Stomach (tissue), 9 donors: ENCODE results near the gene TENT4B. TPM values are rescaled to one million over a fixed set of nuclear protein-coding genes. Genes with fewer than 3 reads are reported as not detected.

ENCODE experiments used
- DNase-seq, 2 donors: peaks; one replicate each; pipeline versions ENCODE4 v3.0.0 to v3.0.0-alpha.2; 2013 to 2019
- H3K27ac ChIP-seq, 5 donors: fragments of 200-600 bp in 4 of 5; sonication (generic) in 4 of 5; one replicate each; pipeline ENCODE4 v1.5.1; 2013 to 2019; ENCODE audit warnings: mild to moderate bottlenecking in 1 of 5, moderate library complexity in 1 of 5
- H3K27me3 ChIP-seq, 3 donors: fragments of 200-600 bp; sonication (generic); one replicate each; pipeline ENCODE4 v1.5.1; 2017 to 2019; ENCODE audit warnings: mixed run types in 1 of 3
- H3K36me3 ChIP-seq, 4 donors: fragments of 200-600 bp; sonication (generic); 1 replicate in 3 of 4; 2 replicates in 1 of 4; pipeline ENCODE4 v1.5.1; 2016 to 2019
- H3K4me1 ChIP-seq, 4 donors: fragments of 200-600 bp; sonication (generic); one replicate each; pipeline ENCODE4 v1.5.1; 2016 to 2019
- H3K4me3 ChIP-seq, 4 donors: fragments of 200-600 bp; sonication (generic) in 3 of 4; one replicate each; pipeline ENCODE4 v1.5.1; 2016 to 2019; ENCODE audit warnings: mild to moderate bottlenecking in 1 of 4
- H3K9me3 ChIP-seq, 4 donors: fragments of 200-600 bp; sonication (generic); one replicate each; pipeline ENCODE4 v1.5.1; 2016 to 2019
- EP300 ChIP-seq: sonication (generic); formaldehyde crosslinking; IDR thresholded peaks from one replicate; pipeline ENCODE4 v1.6.1; 2017; ENCODE audit warnings: antibody characterized with exemption
- POLR2A ChIP-seq, 4 donors: fragments of 450-650 bp; IDR thresholded peaks; one replicate each; pipeline ENCODE4 v1.6.1; 2016; ENCODE audit warnings: antibody characterized with exemption in 4 of 4, control low read depth in 2 of 4, mild to moderate bottlenecking in 1 of 4, moderate library complexity in 1 of 4
- POLR2AphosphoS5 ChIP-seq, 3 donors: sonication (generic); formaldehyde crosslinking; IDR thresholded peaks; one replicate each; pipeline ENCODE4 v1.6.1; 2016; ENCODE audit warnings: antibody characterized with exemption in 3 of 3
- WGBS, 5 donors: extraction: QIAGEN DNeasy Blood & Tissue Kit in 3 of 5; methylation state at CpG; one replicate each; pipeline versions ENCODE4 v1.1.5 to v1.1.7; 2013 to 2018; 5-methylcytosine and 5-hydroxymethylcytosine counted together
- intact Hi-C: fragments of 100-400 bp; cut with DNase I; formaldehyde crosslinking; loops from one replicate; pipeline ENCODE4 v1.15.1; 2023; ENCODE audit warnings: low total_unique reads
- polyA plus RNA-seq, 3 donors: library from polyadenylated mRNA; stranded (reverse); fragments of 200-250 nt; gene quantifications; one replicate each; pipeline ENCODE4 v1.2.3, GENCODE V29; 2013
- total RNA-seq, 5 donors: library from RNA; depleted of rRNA; stranded (reverse); fragments of >200 nt; gene quantifications; one replicate each; pipeline versions ENCODE4 v1.1.0 to v1.2.3, GENCODE V29; 2014 to 2016
- TF ChIP-seq, protein P1 (sequence below), 7 experiments: fragments of 450-650 bp in 4 of 7; fragments of 200-600 bp in 3 of 7; sonication (generic) in 3 of 7; IDR thresholded peaks; one replicate each; pipeline ENCODE4 v1.5.1; 2016 to 2019; ENCODE audit warnings: antibody characterized with exemption in 7 of 7, control low read depth in 2 of 7, mild to moderate bottlenecking in 1 of 7
- donor health status: healthy with polysubstance abuse.
- donor health status: Bipolar disorder and iron deficiency.
- donor health status: healthy.

TENT4B gene
- total and polyA plus RNA-seq, 8 donors = 2.4 to 24.1 (median 8.3) TPM

DNA sequence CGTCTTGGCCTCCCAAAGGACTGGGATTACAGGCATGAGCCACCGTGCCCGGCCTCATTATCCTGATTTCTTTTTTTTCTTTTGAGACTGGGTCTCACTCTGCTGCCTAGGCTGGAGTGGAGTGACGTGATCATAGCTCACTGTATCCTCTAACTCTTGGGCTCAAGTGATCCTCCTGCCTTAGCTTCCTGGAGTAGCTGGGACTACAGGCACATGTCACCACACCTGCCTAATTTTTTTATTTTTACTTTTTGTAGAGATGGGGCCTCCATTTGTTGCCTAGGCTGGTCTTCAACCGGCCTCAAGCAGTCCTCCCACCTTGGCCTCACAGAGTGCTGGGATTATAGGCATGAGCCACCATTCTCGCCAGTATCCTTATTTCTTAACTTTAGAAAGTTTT lies 3.5 kb downstream of the TENT4B start:
- Histone ChIP-seq H3K27ac (peak overlapping the region in 2 of 5 donors; percentile 95), H3K4me1 (peaks cover 27 to 78% (median 51%) of the 10 kb centered on the region in 4 donors), H3K27me3 (no peaks in the 10 kb centered on the region), H3K4me3 (peak overlapping the region in 1 of 4 donors; percentile 99), H3K36me3 (no peaks in the 10 kb centered on the region), H3K9me3 (no peaks in the 10 kb centered on the region)
- TF ChIP-seq POLR2AphosphoS5 (IDR thresholded peaks at IDR 0.05) = no peak
- no peak for TF ChIP-seq POLR2A (IDR thresholded peaks at IDR 0.05)
- TF ChIP-seq, protein P1, sequence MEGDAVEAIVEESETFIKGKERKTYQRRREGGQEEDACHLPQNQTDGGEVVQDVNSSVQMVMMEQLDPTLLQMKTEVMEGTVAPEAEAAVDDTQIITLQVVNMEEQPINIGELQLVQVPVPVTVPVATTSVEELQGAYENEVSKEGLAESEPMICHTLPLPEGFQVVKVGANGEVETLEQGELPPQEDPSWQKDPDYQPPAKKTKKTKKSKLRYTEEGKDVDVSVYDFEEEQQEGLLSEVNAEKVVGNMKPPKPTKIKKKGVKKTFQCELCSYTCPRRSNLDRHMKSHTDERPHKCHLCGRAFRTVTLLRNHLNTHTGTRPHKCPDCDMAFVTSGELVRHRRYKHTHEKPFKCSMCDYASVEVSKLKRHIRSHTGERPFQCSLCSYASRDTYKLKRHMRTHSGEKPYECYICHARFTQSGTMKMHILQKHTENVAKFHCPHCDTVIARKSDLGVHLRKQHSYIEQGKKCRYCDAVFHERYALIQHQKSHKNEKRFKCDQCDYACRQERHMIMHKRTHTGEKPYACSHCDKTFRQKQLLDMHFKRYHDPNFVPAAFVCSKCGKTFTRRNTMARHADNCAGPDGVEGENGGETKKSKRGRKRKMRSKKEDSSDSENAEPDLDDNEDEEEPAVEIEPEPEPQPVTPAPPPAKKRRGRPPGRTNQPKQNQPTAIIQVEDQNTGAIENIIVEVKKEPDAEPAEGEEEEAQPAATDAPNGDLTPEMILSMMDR (IDR thresholded peaks at IDR 0.05) = no peak
- no peak for TF ChIP-seq EP300
- no peak for DNase-seq
- WGBS, 5 donors = 92 to 94% (median 93%) methylated on average over 6 of the region's 6 CpGs
- intact Hi-C loops = no loop called here

DNA sequence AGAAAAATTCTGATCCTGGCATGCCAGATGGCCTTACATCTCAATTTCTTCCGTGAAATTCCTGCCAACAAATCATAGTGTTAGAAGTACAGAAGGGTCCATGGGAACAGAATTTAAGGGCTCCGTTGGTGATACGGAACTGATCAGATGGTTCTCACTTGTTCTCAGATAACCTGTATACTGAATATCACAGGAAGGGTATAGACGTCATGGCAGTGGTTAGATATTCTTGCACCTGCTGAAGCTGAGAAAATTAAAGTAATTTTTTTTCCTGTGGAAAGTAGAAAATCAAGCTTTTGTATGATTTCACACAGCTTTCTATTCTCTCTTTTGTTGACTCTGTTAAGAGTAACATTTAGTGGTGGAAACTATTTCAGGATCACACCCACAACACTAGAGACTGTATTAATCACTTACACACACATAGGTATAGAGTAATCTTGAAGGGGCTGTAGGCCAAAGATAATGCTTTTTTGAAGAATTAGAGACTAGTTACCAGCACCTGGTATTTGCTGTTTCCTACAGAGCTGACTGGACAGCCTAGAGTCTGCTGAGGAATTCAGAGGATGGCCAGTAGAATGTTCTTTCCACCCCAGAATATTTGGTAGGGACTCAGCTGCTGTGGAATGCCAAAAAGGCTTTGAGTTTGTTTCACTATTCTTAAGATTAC lies 7.5 kb downstream of the TENT4B start:
- WGBS, 5 donors = 54 to 72% (median 67%) methylated on average over 4 of the region's 4 CpGs
- DNase-seq = no peak
- no peaks in the 10 kb centered on the region for H3K36me3 ChIP-seq
- no peaks in the 10 kb centered on the region for H3K9me3 ChIP-seq
- H3K4me1 ChIP-seq = peaks cover 20 to 84% (median 56%) of the 10 kb centered on the region in 4 donors
- no peak overlapping the region for H3K4me3 ChIP-seq
- H3K27me3 ChIP-seq = no peaks in the 10 kb centered on the region
- no peak for TF ChIP-seq POLR2A (IDR thresholded peaks at IDR 0.05)
- no peak for TF ChIP-seq POLR2AphosphoS5 (IDR thresholded peaks at IDR 0.05)
- no peak for TF ChIP-seq EP300
- TF ChIP-seq, protein P1 (IDR thresholded peaks at IDR 0.05) = no peak
- peak overlapping the region in 2 of 5 donors; percentile 28 for H3K27ac ChIP-seq
- intact Hi-C loops = no loop called here

DNA sequence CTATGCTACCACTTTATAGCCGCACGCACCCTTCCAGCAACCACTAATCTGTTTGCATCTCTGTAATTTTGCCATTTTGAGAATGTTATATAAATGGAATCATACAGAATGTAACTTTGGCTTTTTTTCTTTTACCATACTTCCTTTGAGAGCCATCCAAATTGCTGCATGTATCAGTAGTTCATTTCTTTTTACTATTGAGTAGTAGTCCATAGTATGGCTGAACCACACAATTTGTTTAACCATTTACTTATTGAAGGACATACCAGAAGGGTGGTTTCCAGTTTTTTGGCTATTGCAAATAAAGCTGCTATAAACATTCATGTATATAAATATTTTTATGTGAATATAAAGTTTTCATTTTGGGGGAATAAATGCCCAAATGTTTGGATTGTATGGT lies 8.8 kb downstream of the TENT4B start:
- H3K27ac ChIP-seq = no peak overlapping the region
- TF ChIP-seq, protein P1 (IDR thresholded peaks at IDR 0.05) = no peak
- TF ChIP-seq POLR2A (IDR thresholded peaks at IDR 0.05) (no peak), POLR2AphosphoS5 (IDR thresholded peaks at IDR 0.05) (no peak), EP300 (no peak)
- H3K9me3 ChIP-seq = no peaks in the 10 kb centered on the region
- no peaks in the 10 kb centered on the region for H3K36me3 ChIP-seq
- peaks cover 16 to 83% (median 52%) of the 10 kb centered on the region in 4 donors for H3K4me1 ChIP-seq
- 93 to 99% (median 98%) methylated on average over 2 of the region's 2 CpGs for WGBS, 5 donors
- intact Hi-C loops = no loop called here
- no peak for DNase-seq
- no peaks in the 10 kb centered on the region for H3K27me3 ChIP-seq
- H3K4me3 ChIP-seq = no peak overlapping the region

DNA sequence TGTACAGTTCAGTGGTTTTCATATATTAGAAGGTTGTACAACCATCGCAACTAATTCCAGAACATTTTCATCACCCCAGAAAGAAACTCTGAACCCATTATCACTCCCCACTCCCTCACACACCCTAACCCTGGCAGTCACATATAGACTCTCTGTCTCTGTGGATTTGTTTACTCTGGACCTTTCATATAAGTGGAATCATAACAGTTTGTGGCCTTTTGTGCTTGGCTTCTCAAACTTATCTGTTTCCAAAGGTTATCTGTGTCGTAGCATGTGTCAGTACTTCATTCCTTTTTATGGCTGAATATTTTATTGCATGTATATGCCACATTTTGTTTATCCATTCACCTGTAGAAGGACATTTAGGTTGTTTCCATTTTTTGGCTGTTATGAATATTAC lies 12.4 kb downstream of the TENT4B start:
- intact Hi-C loops = no loop called here
- 52 to 66% (median 59%) methylated on average over 2 of the region's 2 CpGs for WGBS, 5 donors
- no peak for DNase-seq
- Histone ChIP-seq H3K4me3 (no peak overlapping the region), H3K36me3 (no peaks in the 10 kb centered on the region), H3K27ac (no peak overlapping the region), H3K9me3 (no peaks in the 10 kb centered on the region), H3K4me1 (peaks cover 12 to 82% (median 59%) of the 10 kb centered on the region in 4 donors), H3K27me3 (no peaks in the 10 kb centered on the region)
- TF ChIP-seq EP300 = no peak
- TF ChIP-seq POLR2AphosphoS5 (IDR thresholded peaks at IDR 0.05) = no peak
- TF ChIP-seq POLR2A (IDR thresholded peaks at IDR 0.05) = no peak
- TF ChIP-seq, protein P1 (IDR thresholded peaks at IDR 0.05) = no peak
